H9 (cell line): Measurements from ENCODE around the gene VRK1. TPM values are rescaled to one million over a fixed set of nuclear protein-coding genes. Genes with fewer than 3 reads are reported as not detected.

ENCODE experiments used
- DNase-seq: peaks from one replicate; pipeline ENCODE4 v3.0.0-alpha.2; 2017
- H2AFZ ChIP-seq: one replicate; pipeline ENCODE4 v1.6.1; 2013; ENCODE audit warnings: mild to moderate bottlenecking, low read length, control low read depth, moderate library complexity
- H2AK5ac ChIP-seq: 2 replicates; pipeline ENCODE4 v1.6.1; 2013; ENCODE audit warnings: low read length, control low read depth, mixed read lengths; ENCODE audit not compliant: insufficient read length
- H2BK120ac ChIP-seq: one replicate; pipeline ENCODE4 v1.6.1; 2013; ENCODE audit warnings: low read depth, mild to moderate bottlenecking, low read length, control low read depth, inconsistent platforms; ENCODE audit not compliant: poor library complexity, severe bottlenecking
- H2BK12ac ChIP-seq: 2 replicates; pipeline ENCODE4 v1.6.1; 2013; ENCODE audit warnings: low read length, control low read depth, mixed read lengths, low read depth; ENCODE audit not compliant: insufficient read length
- H2BK15ac ChIP-seq: 2 replicates; pipeline ENCODE4 v1.6.1; 2013; ENCODE audit warnings: low read depth, low read length, control low read depth
- H2BK20ac ChIP-seq: one replicate; pipeline ENCODE4 v1.6.1; 2013; ENCODE audit warnings: low read depth, mild to moderate bottlenecking, low read length, control low read depth, inconsistent platforms; ENCODE audit not compliant: poor library complexity, severe bottlenecking
- H2BK5ac ChIP-seq: 2 replicates; pipeline ENCODE4 v1.6.1; 2013; ENCODE audit warnings: low read length, control low read depth, mixed read lengths; ENCODE audit not compliant: insufficient read length
- H3K14ac ChIP-seq: 2 replicates; pipeline ENCODE4 v1.6.1; 2013; ENCODE audit warnings: low read length, control low read depth; ENCODE audit not compliant: insufficient read depth
- H3K18ac ChIP-seq: 2 replicates; pipeline ENCODE4 v1.6.1; 2013; ENCODE audit warnings: low read depth, mild to moderate bottlenecking, mixed read lengths, low read length, control low read depth; ENCODE audit not compliant: insufficient read length
- H3K23ac ChIP-seq: 2 replicates; pipeline ENCODE4 v1.6.1; 2013; ENCODE audit warnings: low read length, control low read depth, mixed read lengths, low read depth; ENCODE audit not compliant: insufficient read length
- H3K23me2 ChIP-seq: 2 replicates; pipeline ENCODE4 v1.6.1; 2013; ENCODE audit warnings: low read depth, mild to moderate bottlenecking, mixed read lengths, low read length, control low read depth; ENCODE audit not compliant: insufficient read length, poor library complexity, severe bottlenecking
- H3K27ac ChIP-seq: 2 replicates; pipeline ENCODE4 v1.5.1; 2013; ENCODE audit warnings: low read length, control low read depth, mixed read lengths, low read depth; ENCODE audit not compliant: insufficient read length
- H3K27me3 ChIP-seq: 2 replicates; pipeline ENCODE4 v1.6.1; 2013; ENCODE audit warnings: low read length, control low read depth, inconsistent platforms; ENCODE audit not compliant: insufficient read depth
- H3K4ac ChIP-seq: 2 replicates; pipeline ENCODE4 v1.6.1; 2013; ENCODE audit warnings: low read depth, mild to moderate bottlenecking, control low read depth, inconsistent platforms, low read length, moderate library complexity
- H3K4me1 ChIP-seq: 2 replicates; pipeline ENCODE4 v1.6.1; 2013; ENCODE audit warnings: low read length, control low read depth, inconsistent platforms; ENCODE audit not compliant: insufficient read depth
- H3K4me2 ChIP-seq: 2 replicates; pipeline ENCODE4 v1.6.1; 2013; ENCODE audit warnings: low read length, control low read depth, mixed read lengths; ENCODE audit not compliant: insufficient read length, insufficient read depth
- H3K56ac ChIP-seq: 2 replicates; pipeline ENCODE4 v1.6.1; 2013; ENCODE audit warnings: low read depth, mild to moderate bottlenecking, mixed read lengths, low read length, control low read depth; ENCODE audit not compliant: insufficient read length
- H3K79me1 ChIP-seq: 2 replicates; pipeline ENCODE4 v1.6.1; 2013; ENCODE audit warnings: low read depth, mild to moderate bottlenecking, moderate library complexity, low read length, control low read depth, inconsistent platforms; ENCODE audit not compliant: insufficient read depth, poor library complexity, severe bottlenecking
- H3K79me2 ChIP-seq: 2 replicates; pipeline ENCODE4 v1.6.1; 2013; ENCODE audit warnings: low read length, control low read depth, inconsistent platforms; ENCODE audit not compliant: insufficient read depth
- H3K9ac ChIP-seq: 2 replicates; pipeline ENCODE4 v1.6.1; 2013; ENCODE audit warnings: low read length, control low read depth, mixed read lengths; ENCODE audit not compliant: insufficient read length; ENCODE audit errors: extremely low read depth
- H3K9me3 ChIP-seq: one replicate; pipeline ENCODE4 v1.6.1; 2013; ENCODE audit warnings: low read depth, low read length, inconsistent platforms; ENCODE audit not compliant: control insufficient read depth
- H3T11ph ChIP-seq: one replicate; pipeline ENCODE4 v1.6.1; 2013; ENCODE audit warnings: mild to moderate bottlenecking, low read length, control low read depth, inconsistent platforms
- H4K20me1 ChIP-seq: one replicate; pipeline ENCODE4 v1.6.1; 2013; ENCODE audit not compliant: control insufficient read depth, insufficient read length, insufficient read depth
- H4K5ac ChIP-seq: 2 replicates; pipeline ENCODE4 v1.6.1; 2013; ENCODE audit warnings: low read depth, mild to moderate bottlenecking, mixed read lengths, low read length, control low read depth; ENCODE audit not compliant: insufficient read length
- H4K8ac ChIP-seq: replicated peaks from 2 replicates; pipeline ENCODE4 v1.6.1; 2013; ENCODE audit warnings: low read length, control low read depth, mixed read lengths, low read depth; ENCODE audit not compliant: insufficient read length
- H4K91ac ChIP-seq: 2 replicates; pipeline ENCODE4 v1.6.1; 2013; ENCODE audit warnings: low read depth, mild to moderate bottlenecking, moderate library complexity, mixed read lengths, low read length, control low read depth; ENCODE audit not compliant: insufficient read length
- H3K27ac Mint-ChIP-seq, 3 experiments: 2 replicates in 2 of 3; 3 replicates in 1 of 3; pipeline ENCODE4 v1.8.0; 2020 to 2021; ENCODE audit warnings: mixed read lengths in 3 of 3, mild to moderate bottlenecking in 1 of 3, moderate library complexity in 1 of 3
- H3K27me3 Mint-ChIP-seq: 2 replicates; pipeline ENCODE4 v1.8.0; 2021; ENCODE audit warnings: low read depth, mild to moderate bottlenecking, moderate library complexity, mixed read lengths
- H3K36me3 Mint-ChIP-seq, 3 experiments: 2 replicates in 2 of 3; 3 replicates in 1 of 3; pipeline ENCODE4 v1.8.0; 2020 to 2021; ENCODE audit warnings: low read depth in 3 of 3, mixed read lengths in 3 of 3; ENCODE audit not compliant: insufficient read depth in 1 of 3
- H3K4me1 Mint-ChIP-seq, 2 experiments: 2 replicates each; pipeline ENCODE4 v1.8.0; 2020; ENCODE audit warnings: mixed read lengths in 2 of 2
- H3K4me3 Mint-ChIP-seq, 2 experiments: 2 replicates in 1 of 2; 3 replicates in 1 of 2; pipeline ENCODE4 v1.8.0; 2020 to 2021; ENCODE audit warnings: mild to moderate bottlenecking in 2 of 2, mixed read lengths in 2 of 2, moderate library complexity in 1 of 2
- H3K9me3 Mint-ChIP-seq, 2 experiments: 2 replicates in 1 of 2; 3 replicates in 1 of 2; pipeline ENCODE4 v1.8.0; 2020; ENCODE audit warnings: mild to moderate bottlenecking in 2 of 2, mixed read lengths in 2 of 2, moderate library complexity in 1 of 2
- CTCF ChIP-seq: fragments of 200-600 bp; sonication (generic); conservative IDR thresholded peaks from 3 replicates; pipeline ENCODE4 v1.8.0; 2021; ENCODE audit warnings: antibody characterized with exemption, mild to moderate bottlenecking
- WGBS: extraction: QIAGEN DNeasy Blood & Tissue Kit; methylation state at CpG from one replicate; pipeline ENCODE4 v1.1.7; 2013; ENCODE audit warnings: missing lambda C conversion rate, low lambda C conversion rate, mixed read lengths; ENCODE audit not compliant: insufficient read length; ENCODE audit errors: extremely low coverage; 5-methylcytosine and 5-hydroxymethylcytosine counted together
- total RNA-seq: library from RNA; stranded (reverse); gene quantifications from 2 replicates; pipeline ENCODE4 v1.2.1, GENCODE V29; 2021

VRK1 gene
- total RNA-seq, 1 experiment from 2014 or later: 55.7 TPM

DNA sequence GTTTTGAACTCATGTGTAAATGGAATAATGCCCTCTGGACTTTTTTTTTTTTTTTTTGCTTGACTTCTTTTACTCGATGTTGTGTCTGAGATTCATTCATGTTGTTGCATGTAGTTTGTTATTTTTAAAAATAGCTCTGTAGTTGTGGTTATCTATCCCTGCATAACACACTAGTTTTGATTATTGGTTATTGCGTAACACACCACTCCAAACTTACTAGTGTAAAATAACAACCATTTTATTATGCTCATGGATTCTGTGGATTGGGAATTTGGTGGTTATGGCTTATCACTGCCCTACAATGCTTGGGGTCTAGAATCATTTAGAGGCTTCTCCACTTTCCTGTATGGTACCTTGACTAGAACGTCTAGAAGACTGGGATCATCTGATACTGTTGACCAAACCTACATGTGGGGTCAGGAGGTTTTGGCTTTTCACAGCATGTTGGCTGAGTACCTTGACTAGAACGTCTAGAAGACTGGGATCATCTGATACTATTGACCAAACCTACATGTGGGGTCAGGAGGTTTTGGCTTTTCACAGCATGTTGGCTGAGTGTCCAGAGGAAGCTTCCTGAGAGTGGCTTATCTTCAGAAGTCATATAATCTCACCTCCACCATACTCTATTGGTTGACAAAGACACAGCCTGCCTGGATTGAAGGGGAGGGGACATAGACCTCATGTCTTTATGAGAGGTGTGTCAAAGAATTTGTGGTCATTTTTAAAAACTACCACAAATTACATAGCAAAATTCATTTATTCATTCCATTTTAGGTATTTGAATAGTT is 11.6 kb downstream of the VRK1 start:
- WGBS: no CpG with 5 or more reads among the region's 4 CpGs
- peaks cover 18% of the 10 kb centered on the region; the same call in 1 of the 2 replicates for H3K79me2 ChIP-seq
- no peak overlapping the region for H2BK5ac ChIP-seq
- no peak overlapping the region for H3T11ph ChIP-seq
- no peak overlapping the region for H3K27ac ChIP-seq
- H4K5ac ChIP-seq: no peak overlapping the region
- no peak for DNase-seq
- peaks cover 20 to 25% of the 10 kb centered on the region in 2 experiments for H3K4me1 Mint-ChIP-seq
- H3K23me2 ChIP-seq: no peaks in the 10 kb centered on the region
- no peak for TF ChIP-seq CTCF
- no peak overlapping the region for H2BK120ac ChIP-seq
- H3K14ac ChIP-seq: no peak overlapping the region
- H4K91ac ChIP-seq: no peak overlapping the region
- no peak overlapping the region for H2BK12ac ChIP-seq
- H3K27me3 Mint-ChIP-seq: no peaks in the 10 kb centered on the region
- no peak overlapping the region for H2BK20ac ChIP-seq
- no peak overlapping the region for H3K4ac ChIP-seq
- H3K56ac ChIP-seq: no peak overlapping the region
- no peak overlapping the region for H2AFZ ChIP-seq
- H2AK5ac ChIP-seq: no peak overlapping the region
- no peaks in the 10 kb centered on the region for H3K27me3 ChIP-seq
- no peaks in the 10 kb centered on the region for H3K9me3 ChIP-seq
- H3K9me3 Mint-ChIP-seq: no peaks in the 10 kb centered on the region; a peak in 1 of 5 replicates
- H3K4me1 ChIP-seq: no peaks in the 10 kb centered on the region; the same call in 1 of the 2 replicates
- H3K36me3 Mint-ChIP-seq: peaks cover 0 to 2% (median 0%) of the 10 kb centered on the region in 3 experiments; a peak in 3 of 7 replicates
- no peak overlapping the region for H2BK15ac ChIP-seq
- no peak overlapping the region for H3K4me3 Mint-ChIP-seq
- no peak overlapping the region for H4K8ac ChIP-seq
- H3K79me1 ChIP-seq: peaks cover 16% of the 10 kb centered on the region
- H3K27ac Mint-ChIP-seq: no peak overlapping the region; a peak in 1 of 7 replicates
- no peaks in the 10 kb centered on the region for H4K20me1 ChIP-seq
- no peak overlapping the region for H3K9ac ChIP-seq
- H3K18ac ChIP-seq: no peak overlapping the region
- no peak overlapping the region for H3K23ac ChIP-seq
- H3K4me2 ChIP-seq: no peak overlapping the region
